Measurements from ENCODE around the gene PIGH.

Gene PIGH

GRCh38 chr14:67571275-67571990 lies 28.6 kb downstream of the PIGH start:
- TF ChIP-seq PAX5 (IDR thresholded peaks at IDR 0.05; ENCODE audit: insufficient read depth, low read length, severe bottlenecking): no peak
- no peak for TF ChIP-seq SPI1 (IDR thresholded peaks at IDR 0.05; ENCODE audit: low read depth, low read length)
- no peak for TF ChIP-seq POU2F2 (IDR thresholded peaks at IDR 0.05; ENCODE audit: low read depth, low read length)
- TF ChIP-seq POLR2A (IDR thresholded peaks at IDR 0.05; ENCODE audit: low read depth, low read length): no peak
- TF ChIP-seq TAF1 (IDR thresholded peaks at IDR 0.05; ENCODE audit: low read depth, low read length): no peak
- TF ChIP-seq POLR2AphosphoS5 (IDR thresholded peaks at IDR 0.05; ENCODE audit: low read depth, low read length): no peak
- peak; percentile 94 for FAIRE-seq
- peak; percentile 72 for DNase-seq (ENCODE audit: insufficient read length, low spot score)

- TF ChIP-seq PAX5 (IDR thresholded peaks at IDR 0.05; ENCODE audit: insufficient read depth, low read length, severe bottlenecking) (no peak), TAF1 (IDR thresholded peaks at IDR 0.05; ENCODE audit: low read depth, low read length) (no peak), POLR2A (IDR thresholded peaks at IDR 0.05; ENCODE audit: low read depth, low read length) (no peak), SPI1 (IDR thresholded peaks at IDR 0.05; ENCODE audit: low read depth, low read length) (no peak), POU2F2 (IDR thresholded peaks at IDR 0.05; ENCODE audit: low read depth, low read length) (no peak), POLR2AphosphoS5 (IDR thresholded peaks at IDR 0.05; ENCODE audit: low read depth, low read length) (no peak)
- FAIRE-seq: no peak
- DNase-seq (ENCODE audit: insufficient read length, low spot score): no peak
These were observed 29.6 kb downstream of the PIGH start for GRCh38 chr14:67570453-67570852.

- no peak for DNase-seq (ENCODE audit: insufficient read length, low spot score)
- TF ChIP-seq TAF1 (IDR thresholded peaks at IDR 0.05; ENCODE audit: low read depth, low read length): no peak
- no peak for TF ChIP-seq PAX5 (IDR thresholded peaks at IDR 0.05; ENCODE audit: insufficient read depth, low read length, severe bottlenecking)
- no peak for TF ChIP-seq POLR2A (IDR thresholded peaks at IDR 0.05; ENCODE audit: low read depth, low read length)
- no peak for TF ChIP-seq POU2F2 (IDR thresholded peaks at IDR 0.05; ENCODE audit: low read depth, low read length)
- no peak for TF ChIP-seq POLR2AphosphoS5 (IDR thresholded peaks at IDR 0.05; ENCODE audit: low read depth, low read length)
- no peak for TF ChIP-seq SPI1 (IDR thresholded peaks at IDR 0.05; ENCODE audit: low read depth, low read length)
- FAIRE-seq: no peak
These were observed 30.3 kb downstream of the PIGH start for GRCh38 chr14:67569651-67570290.

GRCh38 chr14:67569011-67569650 lies 30.9 kb downstream of the PIGH start:
- no peak for TF ChIP-seq POLR2AphosphoS5 (IDR thresholded peaks at IDR 0.05; ENCODE audit: low read depth, low read length)
- no peak for TF ChIP-seq SPI1 (IDR thresholded peaks at IDR 0.05; ENCODE audit: low read depth, low read length)
- TF ChIP-seq PAX5 (IDR thresholded peaks at IDR 0.05; ENCODE audit: insufficient read depth, low read length, severe bottlenecking): no peak
- no peak for TF ChIP-seq POU2F2 (IDR thresholded peaks at IDR 0.05; ENCODE audit: low read depth, low read length)
- no peak for TF ChIP-seq TAF1 (IDR thresholded peaks at IDR 0.05; ENCODE audit: low read depth, low read length)
- TF ChIP-seq POLR2A (IDR thresholded peaks at IDR 0.05; ENCODE audit: low read depth, low read length): no peak
- FAIRE-seq: no peak
- DNase-seq (ENCODE audit: insufficient read length, low spot score): no peak

GRCh38 chr14:67567654-67568053 lies 32.4 kb downstream of the PIGH start:
- DNase-seq (ENCODE audit: insufficient read length, low spot score): no peak
- FAIRE-seq: no peak
- TF ChIP-seq POU2F2 (IDR thresholded peaks at IDR 0.05; ENCODE audit: low read depth, low read length) (no peak), POLR2AphosphoS5 (IDR thresholded peaks at IDR 0.05; ENCODE audit: low read depth, low read length) (no peak), PAX5 (IDR thresholded peaks at IDR 0.05; ENCODE audit: insufficient read depth, low read length, severe bottlenecking) (no peak), SPI1 (IDR thresholded peaks at IDR 0.05; ENCODE audit: low read depth, low read length) (no peak), POLR2A (IDR thresholded peaks at IDR 0.05; ENCODE audit: low read depth, low read length) (no peak), TAF1 (IDR thresholded peaks at IDR 0.05; ENCODE audit: low read depth, low read length) (no peak)

- TF ChIP-seq PAX5 (IDR thresholded peaks at IDR 0.05; ENCODE audit: insufficient read depth, low read length, severe bottlenecking) (no peak), POLR2A (IDR thresholded peaks at IDR 0.05; ENCODE audit: low read depth, low read length) (no peak), TAF1 (IDR thresholded peaks at IDR 0.05; ENCODE audit: low read depth, low read length) (no peak), POU2F2 (IDR thresholded peaks at IDR 0.05; ENCODE audit: low read depth, low read length) (no peak), SPI1 (IDR thresholded peaks at IDR 0.05; ENCODE audit: low read depth, low read length) (no peak), POLR2AphosphoS5 (IDR thresholded peaks at IDR 0.05; ENCODE audit: low read depth, low read length) (no peak)
- DNase-seq (ENCODE audit: insufficient read length, low spot score) (no peak), FAIRE-seq (no peak)
These were observed 33.2 kb downstream of the PIGH start for GRCh38 chr14:67566908-67567307.

GRCh38 chr14:67564236-67564635 lies 35.8 kb downstream of the PIGH start:
- DNase-seq (ENCODE audit: insufficient read length, low spot score) (no peak), FAIRE-seq (no peak)
- TF ChIP-seq SPI1 (IDR thresholded peaks at IDR 0.05; ENCODE audit: low read depth, low read length): no peak
- no peak for TF ChIP-seq POLR2A (IDR thresholded peaks at IDR 0.05; ENCODE audit: low read depth, low read length)
- TF ChIP-seq POU2F2 (IDR thresholded peaks at IDR 0.05; ENCODE audit: low read depth, low read length): no peak
- TF ChIP-seq POLR2AphosphoS5 (IDR thresholded peaks at IDR 0.05; ENCODE audit: low read depth, low read length): no peak
- TF ChIP-seq PAX5 (IDR thresholded peaks at IDR 0.05; ENCODE audit: insufficient read depth, low read length, severe bottlenecking): no peak
- no peak for TF ChIP-seq TAF1 (IDR thresholded peaks at IDR 0.05; ENCODE audit: low read depth, low read length)

GRCh38 chr14:67562776-67563150 lies 37.3 kb downstream of the PIGH start:
- no peak for TF ChIP-seq POLR2AphosphoS5 (IDR thresholded peaks at IDR 0.05; ENCODE audit: low read depth, low read length)
- TF ChIP-seq POU2F2 (IDR thresholded peaks at IDR 0.05; ENCODE audit: low read depth, low read length): no peak
- no peak for TF ChIP-seq POLR2A (IDR thresholded peaks at IDR 0.05; ENCODE audit: low read depth, low read length)
- TF ChIP-seq PAX5 (IDR thresholded peaks at IDR 0.05; ENCODE audit: insufficient read depth, low read length, severe bottlenecking): no peak
- no peak for TF ChIP-seq TAF1 (IDR thresholded peaks at IDR 0.05; ENCODE audit: low read depth, low read length)
- no peak for TF ChIP-seq SPI1 (IDR thresholded peaks at IDR 0.05; ENCODE audit: low read depth, low read length)
- FAIRE-seq (no peak), DNase-seq (ENCODE audit: insufficient read length, low spot score) (no peak)
